Kidney (tissue), 11 donors: ENCODE data around the gene PDPR. TPM values are rescaled to one million over a fixed set of nuclear protein-coding genes. Genes with fewer than 3 reads are reported as not detected.
"Not testable (repeated sequence)": the region's sequence is repeated elsewhere in the genome, so short reads cannot be mapped to it uniquely, and the experiment has no call there.

Source experiments
- DNase-seq, 5 donors: peaks; one replicate each; pipeline ENCODE4 v3.0.0-alpha.2; 2013 to 2020
- FAIRE-seq: peaks from 2 replicates; lab custom pipeline; 2012; peaks lifted over from hg19 to GRCh38; lab: Jason Lieb, UNC
- H3K27ac ChIP-seq, 2 donors: one replicate each; pipeline ENCODE4 v1.7.0; 2013; ENCODE audit warnings: low read depth in 2 of 2, low read length in 2 of 2, inconsistent platforms in 1 of 2
- H3K27me3 ChIP-seq: one replicate; pipeline ENCODE4 v1.7.1; 2013; ENCODE audit warnings: low read length, inconsistent platforms; ENCODE audit not compliant: control insufficient read depth, insufficient read depth
- H3K36me3 ChIP-seq, 3 donors: one replicate each; pipeline versions ENCODE4 v1.7.0 to v1.7.1; 2013; ENCODE audit warnings: low read length in 3 of 3, control low read depth in 1 of 3, inconsistent platforms in 1 of 3; ENCODE audit not compliant: insufficient read depth in 3 of 3, control insufficient read depth in 2 of 3
- H3K4me1 ChIP-seq, 3 donors: one replicate each; pipeline versions ENCODE4 v1.7.0 to v1.7.1; 2013; ENCODE audit warnings: low read length in 3 of 3, inconsistent platforms in 1 of 3, low read depth in 1 of 3; ENCODE audit not compliant: control insufficient read depth in 2 of 3, insufficient read depth in 2 of 3
- H3K4me3 ChIP-seq, 3 donors: one replicate each; pipeline versions ENCODE4 v1.7.0 to v1.8.1; 2013; ENCODE audit warnings: low read length in 3 of 3, control low read depth in 1 of 3, inconsistent platforms in 1 of 3
- H3K9ac ChIP-seq, 3 donors: one replicate each; pipeline versions ENCODE4 v1.7.0 to v1.7.1; 2013; ENCODE audit warnings: low read length in 3 of 3, control low read depth in 1 of 3, inconsistent platforms in 1 of 3
- H3K9me3 ChIP-seq, 3 donors: one replicate each; pipeline versions ENCODE4 v1.7.0 to v1.7.1; 2013; ENCODE audit warnings: low read length in 3 of 3, control low read depth in 1 of 3, inconsistent platforms in 1 of 3; ENCODE audit not compliant: control insufficient read depth in 2 of 3, insufficient read depth in 1 of 3
- intact Hi-C: fragments of 100-400 bp; cut with DNase I; formaldehyde crosslinking; loops from one replicate; pipeline ENCODE4 v1.11.1; 2022
- polyA plus RNA-seq: library from polyadenylated mRNA; stranded (reverse); fragments of 350-450 nt; fragmentation: Illumina TruSeq; extraction: RNeasy Lipid Tissue Mini Kit (QIAGEN cat#74804); gene quantifications from one replicate; pipeline ENCODE4 v1.2.3, GENCODE V29; 2014; ENCODE audit warnings: low read depth, low replicate concordance; ENCODE audit not compliant: insufficient read depth
- total RNA-seq: library from RNA; stranded (reverse); fragmentation: NEBNext Ultra II Directional; extraction: Animal tissue kit (Norgen Biotek cat#: 25700); gene quantifications from one replicate; pipeline ENCODE4 v1.2.1, GENCODE V29; 2021
- donor health status: control.
- donor health status: control.
- donor health status: DM: yes; HTN: yes; CAD: no.
- donor health status: Normal renal cell carcinoma (clear cell type).

Gene PDPR
- total and polyA plus RNA-seq, 2 donors from 2014 or later: 7.0 to 46.9 TPM

DNA sequence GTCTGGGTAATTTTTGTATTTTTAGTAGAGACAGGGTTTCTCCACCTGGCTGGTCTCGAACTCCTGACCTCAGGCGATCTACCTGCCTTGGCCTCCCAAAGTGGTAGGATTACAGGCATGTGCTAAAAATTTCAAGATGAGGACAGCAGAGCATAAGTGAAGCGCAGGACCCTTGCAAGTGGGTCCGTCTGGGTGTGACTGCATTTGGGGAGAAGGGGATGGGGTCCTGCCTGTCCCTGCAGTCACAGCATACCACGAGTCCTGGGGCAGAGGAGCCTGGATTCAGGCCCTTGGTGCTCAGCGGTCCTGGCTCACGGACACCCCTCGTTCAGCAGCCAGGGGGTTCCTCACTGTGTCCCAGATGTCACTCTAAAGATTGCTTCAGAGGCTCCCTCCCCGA, 84.1 kb downstream of the PDPR start:
- H3K27ac ChIP-seq, H3K36me3 ChIP-seq, H3K9me3 ChIP-seq, H3K4me1 ChIP-seq, FAIRE-seq, H3K9ac ChIP-seq, H3K4me3 ChIP-seq, intact Hi-C loops, H3K27me3 ChIP-seq: not testable (repeated sequence)
- peak in 2 of 5 donors; percentile 23 to 70 for DNase-seq

DNA sequence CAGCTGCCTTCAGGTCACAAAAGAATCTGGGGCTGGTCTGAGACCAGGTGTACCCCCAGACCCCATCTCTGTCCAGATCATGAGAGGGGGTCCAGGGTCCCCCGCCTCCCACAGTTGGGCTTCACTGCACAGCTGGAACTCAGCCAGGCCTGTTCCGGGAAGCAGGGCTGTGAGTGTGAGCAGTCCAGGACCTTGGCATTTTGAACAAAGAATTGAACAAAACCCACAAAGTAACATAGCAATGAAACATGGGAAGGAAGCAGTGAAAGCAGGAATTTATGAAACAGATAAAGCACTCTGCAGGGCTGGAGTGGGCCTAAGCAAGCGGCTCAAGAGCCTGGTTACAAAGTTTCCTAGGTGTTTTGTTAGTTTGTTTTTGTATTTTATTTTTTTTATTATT, 84.5 kb downstream of the PDPR start:
- FAIRE-seq, H3K9ac ChIP-seq, H3K36me3 ChIP-seq, H3K4me1 ChIP-seq, H3K9me3 ChIP-seq, H3K4me3 ChIP-seq, H3K27ac ChIP-seq, H3K27me3 ChIP-seq, intact Hi-C loops: not testable (repeated sequence)
- DNase-seq: peak in 4 of 5 donors; percentile 11 to 34 (median 28)

DNA sequence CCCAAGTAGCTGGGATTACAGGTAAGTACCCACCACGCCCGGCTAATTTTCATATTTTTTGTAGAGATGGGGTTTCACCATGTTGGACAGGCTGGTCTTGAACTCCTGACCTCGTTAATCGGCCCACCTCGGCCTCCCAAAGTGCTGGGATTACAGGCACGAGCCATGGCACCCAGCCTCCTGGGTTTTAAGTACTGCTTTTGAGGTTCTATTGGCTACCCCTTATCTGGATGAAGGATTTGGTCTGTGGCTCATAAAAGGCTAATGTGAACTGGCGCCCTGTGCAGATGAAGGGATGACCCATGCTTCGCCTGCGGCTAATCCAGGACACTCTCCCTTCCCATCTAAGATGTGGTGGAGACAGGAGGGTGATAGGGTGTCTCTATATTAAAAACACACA, 85.0 kb downstream of the PDPR start:
- H3K27ac ChIP-seq, H3K27me3 ChIP-seq, H3K4me3 ChIP-seq, H3K36me3 ChIP-seq, intact Hi-C loops, H3K4me1 ChIP-seq, H3K9me3 ChIP-seq, FAIRE-seq, H3K9ac ChIP-seq: not testable (repeated sequence)
- DNase-seq: peak in 1 of 5 donors; percentile 33

DNA sequence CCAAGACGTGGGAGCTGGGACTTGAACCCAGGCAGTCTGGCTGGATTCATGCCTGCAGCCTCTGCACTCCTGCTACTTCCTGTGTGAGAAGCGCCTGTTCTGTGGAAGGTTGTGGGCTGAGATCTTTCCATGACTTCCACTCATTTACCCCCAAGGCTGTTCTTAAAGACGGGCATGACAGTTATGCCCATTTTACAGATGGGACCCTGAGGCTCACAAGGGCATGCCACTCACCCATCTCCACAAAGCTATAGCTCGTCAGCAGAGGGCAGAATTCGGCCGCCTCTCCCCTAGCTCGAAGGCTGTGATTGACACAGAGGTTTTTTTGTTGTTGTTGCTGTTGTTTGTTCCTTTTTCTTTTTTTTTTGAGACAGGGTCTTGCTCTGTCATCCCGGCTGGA, 85.9 kb downstream of the PDPR start:
- intact Hi-C loops, H3K36me3 ChIP-seq, H3K4me3 ChIP-seq, H3K4me1 ChIP-seq, H3K9me3 ChIP-seq, H3K27ac ChIP-seq, DNase-seq, H3K27me3 ChIP-seq, H3K9ac ChIP-seq, FAIRE-seq: not testable (repeated sequence)

DNA sequence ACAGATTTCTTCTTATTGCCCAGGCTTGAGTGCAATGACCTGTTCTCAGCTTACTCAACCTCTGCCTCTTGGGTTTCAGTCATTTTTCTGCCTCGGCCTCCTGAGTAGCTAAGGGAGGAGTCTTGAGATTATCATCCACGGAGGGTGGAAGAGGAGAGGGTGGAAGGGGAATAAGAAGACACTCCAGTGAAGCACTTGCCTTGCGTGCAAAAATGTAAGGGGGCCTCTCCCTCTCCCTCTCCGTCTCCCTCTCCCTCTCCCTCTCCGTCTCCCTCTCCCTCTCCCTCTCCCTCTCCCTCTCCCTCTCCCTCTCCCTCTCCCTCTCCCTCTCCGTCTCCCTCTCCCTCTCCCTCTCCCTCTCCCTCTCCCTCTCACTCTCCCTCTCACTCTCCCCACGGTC, 89.4 kb downstream of the PDPR start:
- H3K36me3 ChIP-seq, FAIRE-seq, H3K4me3 ChIP-seq, H3K27ac ChIP-seq, H3K27me3 ChIP-seq, H3K4me1 ChIP-seq, H3K9ac ChIP-seq, H3K9me3 ChIP-seq, intact Hi-C loops, DNase-seq: not testable (repeated sequence)

DNA sequence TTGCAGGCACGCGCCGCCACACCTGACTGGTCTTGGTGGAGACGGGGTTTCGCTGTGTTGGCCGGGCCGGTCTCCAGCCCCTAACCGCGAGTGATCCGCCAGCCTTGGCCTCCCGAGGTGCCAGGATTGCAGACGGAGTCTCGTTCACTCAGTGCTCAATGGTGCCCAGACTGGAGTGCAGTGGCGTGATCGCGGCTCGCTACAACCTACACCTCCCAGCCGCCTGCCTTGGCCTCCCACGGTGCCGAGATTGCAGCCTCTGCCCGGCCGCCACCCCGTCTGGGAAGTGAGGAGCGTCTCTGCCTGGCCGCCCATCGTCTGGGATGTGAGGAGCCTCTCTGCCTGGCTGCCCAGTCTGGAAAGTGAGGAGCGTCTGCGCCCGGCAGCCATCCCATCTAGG, 89.9 kb downstream of the PDPR start:
- H3K4me3 ChIP-seq, H3K9me3 ChIP-seq, H3K27ac ChIP-seq, FAIRE-seq, H3K27me3 ChIP-seq, H3K9ac ChIP-seq, H3K36me3 ChIP-seq, intact Hi-C loops, H3K4me1 ChIP-seq, DNase-seq: not testable (repeated sequence)

DNA sequence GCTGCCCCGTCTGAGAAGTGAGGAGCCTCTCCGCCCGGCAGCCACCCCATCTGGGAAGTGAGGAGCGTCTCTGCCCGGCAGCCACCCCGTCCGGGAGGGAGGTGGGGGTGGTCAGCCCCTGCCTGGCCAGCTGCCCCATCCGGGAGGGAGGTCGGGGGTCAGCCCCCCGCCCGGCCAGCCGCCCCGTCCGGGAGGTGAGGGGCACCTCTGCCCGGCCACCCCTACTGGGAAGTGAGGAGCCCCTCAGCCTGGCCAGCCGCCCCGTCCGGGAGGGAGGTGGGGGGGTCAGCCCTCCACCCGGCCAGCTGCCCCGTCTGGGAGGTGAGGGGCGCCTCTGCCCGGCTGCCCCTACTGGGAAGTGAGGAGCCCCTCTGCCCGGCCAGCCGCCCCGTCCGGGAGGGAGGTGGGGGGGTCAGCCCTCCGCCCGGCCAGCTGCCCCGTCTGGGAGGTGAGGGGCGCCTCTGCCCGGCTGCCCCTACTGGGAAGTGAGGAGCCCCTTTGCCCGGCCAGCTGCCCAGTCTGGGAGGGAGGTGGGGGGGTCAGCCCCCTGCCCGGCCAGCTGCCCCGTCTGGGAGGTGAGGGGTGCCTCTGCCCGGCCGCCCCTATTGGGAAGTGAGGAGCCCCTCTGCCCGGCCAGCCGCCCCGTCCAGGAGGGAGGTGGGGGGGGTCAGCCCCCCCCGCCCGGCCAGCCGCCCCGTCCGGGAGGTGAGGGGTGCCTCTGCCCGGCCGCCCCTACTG, 90.7 kb downstream of the PDPR start:
- H3K4me3 ChIP-seq, intact Hi-C loops, H3K9me3 ChIP-seq, H3K36me3 ChIP-seq, FAIRE-seq, H3K4me1 ChIP-seq, H3K27me3 ChIP-seq, H3K27ac ChIP-seq, H3K9ac ChIP-seq: not testable (repeated sequence)
- DNase-seq: peak in 1 of 5 donors; percentile 66

DNA sequence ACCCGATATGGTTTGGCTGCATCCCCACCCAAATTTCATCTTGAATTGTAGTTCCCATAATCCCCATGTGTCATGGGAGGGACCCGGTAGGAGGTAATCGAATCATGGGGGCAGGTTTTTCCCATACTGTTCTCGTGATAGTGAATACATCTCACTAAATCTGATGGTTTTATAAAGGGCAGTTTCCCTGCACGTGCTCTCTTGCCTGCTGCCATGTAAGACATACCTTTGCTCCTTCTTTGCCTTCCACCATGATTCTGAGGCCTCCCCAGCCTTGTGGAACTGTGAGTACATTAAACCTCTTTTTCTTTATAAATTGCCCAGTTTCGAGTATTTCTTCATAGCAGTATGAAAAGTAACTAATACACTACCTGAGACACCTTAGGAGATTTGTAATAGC, 92.2 kb downstream of the PDPR start:
- H3K27ac ChIP-seq, FAIRE-seq, DNase-seq: not testable (repeated sequence)

More for the DNA sequence above, 92.2 kb downstream of the PDPR start:
- intact Hi-C loops, H3K36me3 ChIP-seq, H3K4me1 ChIP-seq, H3K9ac ChIP-seq, H3K9me3 ChIP-seq, H3K27me3 ChIP-seq, H3K4me3 ChIP-seq: not testable (repeated sequence)
